ENCODE data around the gene CC2D1A.

GRCh38 chr19:13882836-13883235, 23.2 kb upstream of the CC2D1A start:
- TF ChIP-seq POLR2A (IDR thresholded peaks at IDR 0.05): no peak
- TF ChIP-seq CTCF (IDR thresholded peaks at IDR 0.05): no peak
